PC-9 (cell line): Measurements from ENCODE around the gene SNRNP70.

Source experiments
- EZH2 ChIP-seq: fragments of 200-600 bp; sonication (generic); IDR thresholded peaks from 2 replicates; pipeline ENCODE4 v1.8.0; 2017; ENCODE audit warnings: antibody characterized with exemption, low read depth
- TF ChIP-seq, protein P1 (sequence below): fragments of 200-600 bp; sonication (generic); conservative IDR thresholded peaks from 2 replicates; pipeline ENCODE4 v1.6.1; 2017; ENCODE audit warnings: mixed run types, antibody characterized with exemption, mild to moderate bottlenecking, moderate library complexity

DNA sequence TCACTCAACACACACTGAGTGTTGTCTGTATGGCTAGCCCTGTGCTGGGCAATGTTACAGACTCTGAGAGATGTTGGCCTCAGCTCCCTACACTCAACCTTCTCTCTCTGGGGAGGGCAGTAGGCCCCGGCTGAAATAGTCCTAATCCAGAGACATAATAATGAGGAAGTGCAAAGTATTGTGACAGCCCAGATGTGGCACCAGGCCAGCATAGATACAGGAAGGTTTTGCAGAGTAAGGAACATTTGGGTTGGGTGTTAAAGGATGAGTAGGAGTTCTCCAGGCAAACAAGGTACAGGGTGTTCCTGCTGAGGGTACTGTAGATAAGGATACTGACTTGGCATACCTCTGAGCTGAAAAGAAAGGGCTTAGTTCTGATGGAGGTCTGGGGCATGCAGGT is 31.3 kb downstream of the SNRNP70 start:
- TF ChIP-seq, protein P1, sequence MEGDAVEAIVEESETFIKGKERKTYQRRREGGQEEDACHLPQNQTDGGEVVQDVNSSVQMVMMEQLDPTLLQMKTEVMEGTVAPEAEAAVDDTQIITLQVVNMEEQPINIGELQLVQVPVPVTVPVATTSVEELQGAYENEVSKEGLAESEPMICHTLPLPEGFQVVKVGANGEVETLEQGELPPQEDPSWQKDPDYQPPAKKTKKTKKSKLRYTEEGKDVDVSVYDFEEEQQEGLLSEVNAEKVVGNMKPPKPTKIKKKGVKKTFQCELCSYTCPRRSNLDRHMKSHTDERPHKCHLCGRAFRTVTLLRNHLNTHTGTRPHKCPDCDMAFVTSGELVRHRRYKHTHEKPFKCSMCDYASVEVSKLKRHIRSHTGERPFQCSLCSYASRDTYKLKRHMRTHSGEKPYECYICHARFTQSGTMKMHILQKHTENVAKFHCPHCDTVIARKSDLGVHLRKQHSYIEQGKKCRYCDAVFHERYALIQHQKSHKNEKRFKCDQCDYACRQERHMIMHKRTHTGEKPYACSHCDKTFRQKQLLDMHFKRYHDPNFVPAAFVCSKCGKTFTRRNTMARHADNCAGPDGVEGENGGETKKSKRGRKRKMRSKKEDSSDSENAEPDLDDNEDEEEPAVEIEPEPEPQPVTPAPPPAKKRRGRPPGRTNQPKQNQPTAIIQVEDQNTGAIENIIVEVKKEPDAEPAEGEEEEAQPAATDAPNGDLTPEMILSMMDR = no peak
- no peak for TF ChIP-seq EZH2
